GM19238 (cell line): ENCODE results near the gene SLC25A24.
"Not testable (repeated sequence)": the region's sequence is repeated elsewhere in the genome, so short reads cannot be mapped to it uniquely, and the experiment has no call there.

Experiments
- DNase-seq: peaks from one replicate; pipeline ENCODE4 v3.0.0; 2011; ENCODE audit warnings: low spot score; ENCODE audit not compliant: insufficient read length

The SLC25A24 gene

DNA sequence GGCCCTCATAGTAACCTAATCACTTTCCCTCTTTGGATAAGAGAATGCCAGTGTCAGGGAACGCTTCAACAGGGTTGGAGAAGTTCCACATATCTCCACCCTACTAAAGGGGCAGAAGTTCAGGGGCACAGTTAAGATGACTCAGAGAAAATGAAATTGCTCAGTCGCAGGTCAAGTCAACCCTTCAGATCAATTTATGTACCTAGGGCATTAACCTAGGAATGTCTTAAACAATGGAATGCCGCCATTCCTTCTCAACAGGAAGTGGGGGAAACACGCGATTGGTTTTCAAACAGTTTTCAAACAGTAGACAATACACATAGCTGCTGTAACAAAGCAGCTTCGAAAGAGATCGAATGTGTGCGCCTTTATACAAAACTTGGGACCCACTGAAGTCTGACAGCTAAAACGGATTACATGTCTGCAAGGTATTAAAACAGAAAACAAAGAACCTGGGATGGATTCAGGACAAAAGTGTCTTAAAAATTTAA lies 897 bp downstream of the SLC25A24 start:
- no peak for DNase-seq

DNA sequence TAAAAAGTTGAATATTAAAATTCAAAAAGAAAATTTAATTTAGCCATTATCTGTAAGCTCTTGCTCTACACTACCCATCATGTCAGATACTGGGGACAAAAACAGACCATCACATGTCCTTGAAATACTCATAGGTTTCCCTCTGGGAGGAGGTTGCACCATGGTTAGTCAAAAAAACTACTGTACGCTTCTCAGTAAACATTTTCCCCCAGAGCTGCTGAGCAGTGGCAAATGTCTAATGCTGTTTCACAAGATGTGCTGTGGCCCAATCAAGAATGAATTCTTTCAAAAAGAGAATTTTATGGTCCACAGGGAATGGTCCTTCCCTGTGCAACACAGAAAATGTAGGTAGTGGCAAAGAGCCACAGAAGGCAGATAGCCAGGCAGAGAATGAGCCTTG lies 6.1 kb downstream of the SLC25A24 start:
- no peak for DNase-seq

GRCh38 chr1:108193333-108193732 lies 6.8 kb downstream of the SLC25A24 start:
- no peak for DNase-seq

GRCh38 chr1:108192581-108192980 lies 7.6 kb downstream of the SLC25A24 start:
- DNase-seq = no peak

DNA sequence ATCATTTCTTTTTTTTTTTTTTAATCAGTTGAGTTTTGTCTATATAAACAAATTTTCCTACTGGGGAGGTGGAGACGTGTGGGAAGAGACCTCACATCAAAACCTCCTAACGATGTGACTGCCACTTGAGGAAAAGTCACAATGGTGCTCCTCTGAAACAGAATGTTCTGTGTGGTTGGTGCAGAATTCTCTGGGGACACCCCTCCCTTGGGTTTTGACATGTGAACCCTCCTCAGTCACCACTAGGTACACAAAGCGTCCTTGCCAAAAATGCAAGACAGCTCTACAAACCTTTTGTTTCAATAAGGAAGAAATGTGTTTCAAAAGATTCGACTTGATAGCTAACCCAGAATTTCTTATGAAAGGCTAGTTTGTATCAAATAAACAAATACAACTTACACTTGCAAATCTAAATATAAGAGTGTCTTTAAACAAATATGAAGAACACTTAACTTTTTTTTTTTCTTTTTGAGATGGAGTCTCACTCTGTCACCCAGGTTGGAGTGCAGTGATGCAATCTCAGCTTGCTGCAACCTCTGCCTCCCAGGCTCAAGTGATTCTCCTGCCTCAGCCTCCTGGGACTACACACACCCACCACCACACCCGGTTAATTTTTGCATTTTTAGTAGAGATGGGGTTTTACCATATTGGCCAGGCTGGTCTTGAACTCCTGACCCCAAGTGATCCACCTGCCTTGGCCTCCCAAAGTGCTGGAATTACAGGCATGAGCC lies 9.3 kb downstream of the SLC25A24 start:
- DNase-seq = no peak

- DNase-seq = no peak
These were observed 10.0 kb downstream of the SLC25A24 start for GRCh38 chr1:108190001-108190634.

DNA sequence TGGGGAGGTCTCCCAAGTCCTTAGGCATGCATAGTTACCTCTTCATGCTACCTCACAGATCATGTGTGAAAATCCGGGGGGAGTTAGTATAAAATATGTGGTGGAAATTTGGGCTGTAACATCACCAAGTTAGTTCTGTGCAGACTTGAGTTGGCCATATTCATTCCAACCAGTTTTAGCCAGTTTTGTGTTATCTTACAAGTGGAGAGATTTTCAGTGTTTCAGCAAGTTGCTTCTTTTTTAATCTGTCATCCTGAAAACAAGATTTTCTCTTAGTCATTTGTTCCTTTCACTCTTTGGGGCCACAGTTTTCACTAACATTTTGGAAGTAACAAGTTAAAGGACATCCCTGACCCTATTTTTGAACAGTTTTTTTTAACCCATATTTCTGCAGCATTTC lies 11.3 kb downstream of the SLC25A24 start:
- DNase-seq = no peak

GRCh38 chr1:108182959-108183700 lies 17.0 kb downstream of the SLC25A24 start:
- no peak for DNase-seq

- no peak for DNase-seq
These were observed 21.1 kb downstream of the SLC25A24 start for GRCh38 chr1:108179018-108179417.

DNA sequence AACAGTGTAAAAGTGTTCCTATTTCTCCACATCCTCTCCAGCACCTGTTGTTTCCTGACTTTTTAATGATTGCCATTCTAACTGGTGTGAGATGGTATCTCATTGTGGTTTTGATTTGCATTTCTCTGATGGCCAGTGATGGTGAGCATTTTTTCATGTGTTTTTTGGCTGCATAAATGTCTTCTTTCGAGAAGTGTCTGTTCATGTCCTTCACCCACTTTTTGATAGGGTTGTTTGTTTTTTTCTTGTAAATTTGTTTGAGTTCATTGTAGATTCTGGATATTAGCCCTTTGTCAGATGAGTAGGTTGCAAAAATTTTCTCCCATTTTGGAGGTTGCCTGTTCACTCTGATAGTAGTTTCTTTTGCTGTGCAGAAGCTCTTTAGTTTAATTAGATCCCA lies 37.7 kb downstream of the SLC25A24 start:
- DNase-seq = not testable (repeated sequence)

- DNase-seq = not testable (repeated sequence)
These were observed 40.2 kb downstream of the SLC25A24 start for GRCh38 chr1:108159951-108160350.

DNA sequence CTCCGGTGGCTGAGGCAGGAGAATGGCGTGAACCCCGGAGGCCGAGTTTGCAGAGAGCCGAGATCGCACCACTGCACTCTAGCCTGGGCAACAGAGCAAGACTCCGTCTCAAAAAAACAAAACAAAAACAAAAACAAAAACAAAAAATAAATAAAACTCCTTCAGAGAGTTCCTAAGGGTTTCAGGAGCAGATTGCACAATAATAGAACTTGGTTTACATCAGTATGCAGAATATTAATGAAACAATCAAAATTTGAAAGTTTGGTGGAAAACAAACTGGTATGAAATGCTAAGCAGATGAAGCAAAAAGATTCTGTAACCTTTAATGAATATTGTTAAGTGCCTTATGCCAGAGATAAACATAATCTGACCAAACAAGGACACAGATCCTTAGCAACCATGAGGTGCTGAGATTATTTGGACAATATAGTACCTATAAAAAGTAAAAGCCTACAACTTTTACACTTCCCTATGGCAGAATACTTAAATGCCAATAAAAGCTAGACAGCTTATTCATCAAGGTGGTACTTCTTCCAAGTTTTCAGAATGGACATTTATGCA lies 41.2 kb downstream of the SLC25A24 start:
- DNase-seq = no peak

- DNase-seq = no peak
These were observed 45.8 kb downstream of the SLC25A24 start for GRCh38 chr1:108154314-108154713.

- no peak for DNase-seq
These were observed 47.3 kb downstream of the SLC25A24 start for GRCh38 chr1:108152782-108153222.

DNA sequence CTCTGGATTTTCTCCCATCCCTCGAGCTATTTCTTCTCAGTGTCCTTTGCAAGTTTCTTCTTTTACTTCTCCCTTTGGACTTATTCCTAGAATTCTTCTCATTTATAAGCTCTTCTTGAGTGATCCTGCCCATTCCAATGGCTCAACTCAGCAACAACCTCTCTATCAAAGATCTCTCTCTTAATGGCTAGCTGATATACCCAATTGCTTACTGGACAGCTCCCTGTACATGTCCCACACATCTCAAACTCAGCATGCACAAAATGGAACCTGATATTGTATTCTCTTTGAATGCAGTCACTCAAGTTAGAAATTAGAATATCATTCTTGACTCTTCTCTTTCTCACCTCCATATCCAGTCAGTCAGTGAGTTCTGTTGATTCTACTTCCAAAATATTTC lies 48.6 kb downstream of the SLC25A24 start:
- no peak for DNase-seq

- DNase-seq = no peak
These were observed 50.2 kb downstream of the SLC25A24 start for GRCh38 chr1:108149796-108150467.

DNA sequence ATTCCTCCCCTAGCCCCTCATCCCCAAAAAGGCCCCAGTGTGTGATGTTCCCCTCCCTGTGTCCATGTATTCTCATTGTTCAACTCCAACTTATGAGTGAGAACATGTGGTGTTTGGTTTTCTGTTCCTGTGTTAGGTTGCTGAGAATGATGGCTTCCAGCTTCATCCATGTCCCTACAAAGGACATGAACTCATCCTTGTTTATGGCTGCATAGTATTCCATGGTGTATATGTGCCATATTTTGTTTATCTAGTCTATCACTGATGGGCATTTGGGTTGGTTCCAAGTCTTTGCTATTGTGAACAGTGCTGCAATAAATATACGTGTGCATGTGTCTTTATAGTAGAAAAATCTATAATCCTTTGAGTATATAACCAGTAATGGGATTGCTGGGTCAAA lies 55.6 kb downstream of the SLC25A24 start:
- not testable (repeated sequence) for DNase-seq

DNA sequence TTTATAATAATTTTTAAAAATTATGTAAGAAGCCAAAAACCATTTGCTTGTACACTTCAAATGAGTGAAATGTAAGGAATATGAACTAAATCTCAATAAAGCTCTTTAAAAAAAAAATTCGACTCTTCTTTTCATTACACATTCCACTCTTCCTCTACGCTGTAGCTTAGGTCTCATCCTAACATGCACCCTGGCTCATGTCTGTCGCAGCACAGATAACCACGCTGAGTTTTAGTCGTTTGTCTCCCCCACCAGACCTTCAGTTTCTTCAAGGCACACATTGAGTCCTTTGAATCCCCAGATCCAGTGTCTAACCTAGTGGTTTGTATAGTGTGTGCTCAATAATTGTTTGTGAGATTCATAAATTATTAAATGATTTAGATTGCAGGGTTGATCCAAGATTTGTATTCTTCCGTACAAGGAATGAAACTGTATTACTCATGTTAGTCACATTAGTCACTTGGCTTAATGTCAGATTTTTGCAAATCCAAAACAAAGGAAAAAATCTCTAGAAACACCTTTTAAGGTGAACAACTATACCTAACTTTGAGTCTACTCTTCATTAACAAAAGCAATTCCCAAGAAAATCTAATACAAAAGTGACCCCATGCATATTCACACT lies 57.3 kb downstream of the SLC25A24 start:
- no peak for DNase-seq

- DNase-seq = no peak
These were observed 57.9 kb downstream of the SLC25A24 start for GRCh38 chr1:108142258-108142657.

DNA sequence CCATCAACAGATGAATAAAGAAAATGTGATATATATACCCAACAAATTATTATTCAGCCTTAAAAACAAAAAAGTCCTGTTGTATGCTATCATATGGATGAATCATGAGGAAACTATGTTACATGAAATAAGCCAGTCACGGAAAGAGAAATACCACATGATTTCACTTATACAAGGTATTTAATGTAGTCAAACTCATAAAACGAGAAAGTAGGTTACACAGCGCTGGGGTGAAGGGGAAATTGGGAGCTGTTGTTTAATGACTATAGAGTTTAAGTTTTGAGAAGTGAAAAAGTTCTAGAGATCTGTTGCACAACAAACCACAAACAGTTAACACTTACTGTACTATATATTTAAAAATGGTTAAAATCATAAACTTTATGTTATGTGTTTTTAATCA lies 58.5 kb downstream of the SLC25A24 start:
- no peak for DNase-seq

DNA sequence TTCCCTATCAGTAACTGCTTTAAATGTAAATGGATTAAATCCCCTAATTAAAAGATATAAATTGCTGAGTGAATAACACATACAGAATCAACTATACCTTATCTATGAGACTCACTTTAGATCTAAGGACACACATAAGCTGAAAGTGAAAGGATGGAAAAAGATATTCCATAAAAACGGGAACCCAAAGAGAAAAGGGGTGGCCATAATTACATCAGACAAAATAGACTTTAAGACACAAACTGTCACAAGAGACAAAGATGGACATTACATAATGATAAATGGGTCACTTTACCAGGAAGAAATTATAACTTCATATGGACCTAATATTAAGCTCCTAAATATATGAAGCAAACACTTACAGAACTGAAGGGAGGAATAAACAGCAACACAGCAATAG lies 59.2 kb downstream of the SLC25A24 start:
- no peak for DNase-seq
